Activated CD8-positive, alpha-beta memory T cell treated with anti-CD3 and anti-CD28 coated beads, Interleukin-2, amount 50 U/mL, for 24 hours (primary cell): ENCODE results near the gene TP53.

Source experiments
- DNase-seq: peaks from one replicate; pipeline ENCODE4 v3.0.0-alpha.2; 2020; ENCODE audit errors: extremely low read depth

Gene TP53

DNA sequence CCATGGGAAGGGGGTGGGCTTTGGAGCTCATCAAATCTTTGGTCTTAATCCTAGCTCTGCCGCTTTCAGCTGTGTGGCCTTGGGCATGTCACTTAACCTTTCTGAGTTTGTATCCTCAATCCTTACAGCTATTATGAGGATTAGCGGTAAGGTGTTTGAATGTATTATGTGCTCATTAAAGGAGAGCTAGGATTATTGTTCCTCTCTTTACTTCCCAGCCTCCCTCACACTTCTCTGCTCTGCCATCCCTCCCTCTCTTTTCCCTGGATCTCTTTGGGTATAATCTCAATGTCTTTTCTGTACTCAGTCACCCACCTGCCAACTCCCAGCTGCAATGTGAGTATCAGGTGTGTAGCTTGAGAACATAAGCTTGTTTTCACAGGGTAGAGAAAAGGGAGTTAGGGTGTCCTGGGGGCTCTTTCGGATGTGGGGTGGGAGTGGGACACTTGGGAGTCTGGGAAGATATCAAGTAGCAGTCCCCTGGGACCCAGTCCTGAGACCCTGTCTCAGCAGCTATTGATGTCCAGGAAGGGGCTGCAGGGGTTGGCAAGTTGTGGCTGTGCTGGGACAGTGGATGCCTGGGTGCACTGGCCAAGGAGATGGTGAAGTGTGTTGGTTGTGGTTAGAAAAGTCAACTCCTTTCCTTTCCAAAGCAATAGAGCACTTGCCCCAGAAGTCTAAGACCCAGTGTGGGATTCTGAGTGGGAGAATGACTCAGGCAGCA lies 19.5 kb upstream of the TP53 start:
- DNase-seq, result no peak

DNA sequence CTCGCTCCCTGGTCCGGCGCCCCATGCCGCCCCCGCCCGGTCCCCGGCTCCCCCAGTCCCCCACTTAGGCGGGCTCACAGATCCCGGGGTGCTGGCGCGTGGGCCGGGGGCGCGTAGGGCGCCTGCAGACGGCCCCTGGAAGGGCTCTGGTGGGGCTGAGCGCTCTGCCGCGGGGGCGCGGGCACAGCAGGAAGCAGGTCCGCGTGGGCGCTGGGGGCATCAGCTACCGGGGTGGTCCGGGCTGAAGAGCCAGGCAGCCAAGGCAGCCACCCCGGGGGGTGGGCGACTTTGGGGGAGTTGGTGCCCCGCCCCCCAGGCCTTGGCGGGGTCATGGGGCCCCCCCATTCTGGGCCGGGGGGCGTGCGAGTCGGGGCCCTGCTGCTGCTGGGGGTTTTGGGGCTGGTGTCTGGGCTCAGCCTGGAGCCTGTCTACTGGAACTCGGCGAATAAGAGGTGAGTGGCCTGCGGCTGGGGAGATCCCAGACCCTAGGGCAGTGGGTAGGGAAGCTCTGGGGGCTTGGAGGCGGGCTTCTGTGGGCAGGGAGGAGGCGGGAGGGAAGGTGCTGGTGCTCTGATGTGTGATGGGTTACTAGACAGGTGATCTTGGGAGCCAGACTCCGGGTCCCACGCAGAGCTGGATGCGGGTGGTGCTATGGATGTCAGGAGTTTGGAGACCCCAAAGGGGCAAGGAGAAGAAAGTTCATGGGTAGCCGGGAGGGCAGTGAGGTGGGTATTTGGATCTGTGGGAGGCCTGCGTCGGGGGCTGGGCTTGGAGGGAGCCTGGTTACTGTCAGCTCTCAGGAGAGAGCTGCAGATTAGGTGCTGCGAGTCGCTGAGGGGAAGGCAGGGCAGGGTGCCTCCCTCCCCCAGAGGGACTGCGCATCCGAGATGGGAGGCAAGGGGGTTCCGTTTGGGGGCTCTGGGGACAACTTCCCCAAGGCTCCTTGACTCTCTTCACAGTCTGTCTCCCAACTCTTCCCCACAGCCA lies 18.3 kb upstream of the TP53 start:
- DNase-seq, result no peak

GRCh38 chr17:7704601-7705268 lies 17.4 kb upstream of the TP53 start, which contains the start of gene EFNB3:
Gene EFNB3 (plus strand): TSS chr17:7705202. CDS start chr17:7705599, 397 bp downstream.
- no peak for DNase-seq

- no peak for DNase-seq
Measured at GRCh38 chr17:7703584-7704479, 16.5 kb upstream of the TP53 start.

DNA sequence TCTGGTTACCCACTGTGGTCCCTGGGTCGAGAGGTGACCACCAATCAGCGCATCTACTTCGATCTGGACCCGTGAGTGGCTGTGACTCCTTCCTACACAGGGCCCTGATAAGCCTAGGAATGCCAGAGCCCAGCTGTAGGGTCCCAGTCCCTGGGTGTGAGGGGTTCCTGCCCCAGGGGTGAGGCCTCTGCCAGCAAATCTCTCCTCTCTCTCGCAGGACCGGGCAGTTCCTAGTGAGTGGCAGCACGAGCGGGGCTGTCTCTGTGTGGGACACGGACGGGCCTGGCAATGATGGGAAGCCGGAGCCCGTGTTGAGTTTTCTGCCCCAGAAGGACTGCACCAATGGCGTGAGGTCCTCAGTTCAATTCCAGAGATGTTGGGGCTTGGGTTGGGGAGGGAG lies 15.5 kb upstream of the TP53 start:
- no peak for DNase-seq

- DNase-seq, result no peak
Measured at GRCh38 chr17:7701681-7702080, 14.4 kb upstream of the TP53 start.

DNA sequence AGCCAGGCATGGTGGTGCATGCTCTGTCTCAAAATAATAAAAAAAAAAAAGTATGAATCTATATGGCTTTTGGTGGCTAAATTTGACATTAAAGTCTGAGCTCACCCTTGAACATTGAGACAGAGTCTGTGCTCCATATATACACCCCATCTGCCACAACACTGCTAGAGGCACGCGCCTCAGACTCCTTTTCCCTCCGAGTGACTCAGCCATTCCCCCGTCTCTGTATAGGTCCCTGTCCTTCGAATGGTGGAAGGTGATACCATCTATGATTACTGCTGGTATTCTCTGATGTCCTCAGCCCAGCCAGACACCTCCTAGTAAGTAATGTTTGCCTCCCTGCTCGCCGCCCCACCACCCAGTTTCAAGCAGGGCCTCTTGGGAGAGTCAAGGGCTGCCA lies 13.2 kb upstream of the TP53 start:
- no peak for DNase-seq

DNA sequence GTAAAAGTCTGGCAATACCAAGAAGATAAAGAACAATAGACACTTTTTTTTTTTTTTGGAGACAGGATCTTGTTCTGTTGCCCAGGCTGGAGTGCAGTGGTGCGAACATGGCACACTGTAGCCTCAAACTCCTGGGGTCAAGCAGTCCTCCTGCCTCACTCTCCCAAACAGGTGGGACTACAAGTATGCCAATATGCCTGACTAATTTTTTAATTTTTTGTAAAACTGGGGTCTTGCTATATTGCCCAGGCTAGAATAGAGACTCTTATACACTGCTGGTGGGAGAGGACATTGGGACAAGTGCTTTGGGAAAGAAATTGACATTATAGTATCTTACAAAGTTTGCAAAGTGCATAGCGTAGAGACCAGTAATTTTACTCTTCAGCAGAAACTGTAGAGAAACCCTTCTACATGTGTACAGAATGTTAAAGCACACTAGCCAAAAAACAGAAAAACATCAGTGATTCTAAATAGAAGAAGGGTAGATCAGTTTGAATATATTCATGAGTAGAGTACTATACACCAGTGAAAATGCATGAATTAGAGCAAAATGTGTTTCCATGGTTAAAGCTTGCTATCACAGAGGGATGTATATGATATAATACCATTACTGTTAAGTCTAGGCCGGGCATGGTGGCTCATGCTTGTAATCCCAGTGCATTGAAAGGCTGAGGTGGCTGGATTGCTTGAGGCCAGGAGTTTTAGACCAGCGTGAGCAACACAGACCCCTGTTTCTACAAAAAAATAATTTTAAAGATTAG lies 10.7 kb upstream of the TP53 start:
- DNase-seq, result no peak

GRCh38 chr17:7695586-7695985 lies 8.3 kb upstream of the TP53 start:
- DNase-seq, result no peak

GRCh38 chr17:7688808-7689316 lies 1.6 kb upstream of the TP53 start:
- DNase-seq, result no peak

- DNase-seq, result peak; percentile 88
Measured at GRCh38 chr17:7687908-7688807, 868 bp upstream of the TP53 start, which contains the start of gene WRAP53. Gene WRAP53 (plus strand): TSS chr17:7688477. CDS start chr17:7688649, 172 bp downstream.

GRCh38 chr17:7686222-7687071 lies 843 bp downstream of the TP53 start:
- DNase-seq, result peak; percentile 47

DNA sequence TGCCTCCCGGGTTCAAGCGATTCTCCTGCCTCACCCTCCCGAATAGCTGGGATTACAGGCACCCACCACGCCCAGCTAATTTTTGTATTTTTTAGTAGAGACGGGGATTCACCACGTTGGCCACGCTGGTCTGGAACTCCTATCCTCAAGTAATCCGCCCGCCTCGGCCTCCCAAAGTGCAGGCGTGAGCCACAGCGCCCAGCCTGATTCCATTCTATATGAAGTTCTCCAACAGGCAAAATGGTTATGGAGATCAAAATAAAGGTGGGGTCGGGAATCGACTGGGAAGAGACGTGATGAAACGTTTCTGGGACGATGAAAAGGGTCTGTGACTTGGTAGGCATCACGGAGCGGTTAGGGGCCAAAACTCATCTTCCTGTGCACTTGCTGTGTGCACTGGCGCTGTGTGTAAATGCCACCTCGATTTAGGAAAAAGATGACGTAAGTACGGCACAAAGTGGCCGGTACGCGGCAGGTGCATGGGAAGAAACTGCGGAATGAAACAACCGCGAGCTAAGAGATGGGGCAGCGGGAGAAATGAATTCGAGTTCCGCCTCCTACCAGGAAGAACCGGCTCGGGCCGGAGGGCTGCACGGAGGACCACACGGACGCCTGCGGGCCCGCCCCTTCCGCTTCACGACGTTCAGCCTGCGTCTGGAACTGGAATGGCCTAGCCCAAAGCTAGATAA lies 1.6 kb downstream of the TP53 start:
- DNase-seq, result peak; percentile 73

GRCh38 chr17:7684851-7685532 lies 2.3 kb downstream of the TP53 start:
- DNase-seq, result no peak

- DNase-seq, result no peak
Measured at GRCh38 chr17:7677388-7678067, 9.8 kb downstream of the TP53 start.

DNA sequence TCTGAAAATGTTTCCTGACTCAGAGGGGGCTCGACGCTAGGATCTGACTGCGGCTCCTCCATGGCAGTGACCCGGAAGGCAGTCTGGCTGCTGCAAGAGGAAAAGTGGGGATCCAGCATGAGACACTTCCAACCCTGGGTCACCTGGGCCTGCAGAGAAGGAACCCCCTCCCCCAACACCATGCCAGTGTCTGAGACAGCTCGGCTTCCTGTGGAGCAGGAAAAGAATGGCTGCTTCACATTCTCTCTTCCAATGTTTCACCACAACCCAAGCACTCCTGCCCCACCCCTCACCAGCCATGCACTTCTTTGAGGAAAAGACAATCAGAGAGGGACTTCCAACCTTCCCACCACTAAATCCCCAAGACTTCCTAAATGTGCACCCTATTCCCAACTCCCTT lies 10.8 kb downstream of the TP53 start:
- no peak for DNase-seq
